H1 (cell line): ENCODE measurements around the gene NR2F1. TPM values are rescaled to one million over a fixed set of nuclear protein-coding genes. Genes with fewer than 3 reads are reported as not detected.
A peak's percentile ranks its signal among the peaks of the same experiment; 100 is the strongest.

ENCODE experiments used
- ASH2L ChIP-seq: fragments of 200-600, 300-600 bp; sonication (generic); IDR thresholded peaks from one replicate; pipeline ENCODE4 v1.7.1; 2017; ENCODE audit warnings: low read length
- CBX5 ChIP-seq: fragments of 300-800, 300-1000 bp; sonication (generic); IDR thresholded peaks from 2 replicates; pipeline ENCODE4 v1.7.1; 2016; ENCODE audit warnings: antibody characterized with exemption, low read length, low read depth
- CBX8 ChIP-seq: fragments of 300-800, 300-1000 bp; sonication (generic); IDR thresholded peaks from 2 replicates; pipeline ENCODE4 v1.7.1; 2016; ENCODE audit warnings: low read depth, low read length, borderline replicate concordance
- CEBPB ChIP-seq: IDR thresholded peaks from 2 replicates; pipeline ENCODE4 v1.6.1; 2012; ENCODE audit warnings: low read depth, low read length
- CHD2 ChIP-seq: IDR thresholded peaks from 2 replicates; pipeline ENCODE4 v1.6.1; 2012; ENCODE audit warnings: low read length, improper control_type of control experiment
- CHD7 ChIP-seq: fragments of 300-600 bp; sonication (generic); IDR thresholded peaks from 2 replicates; pipeline ENCODE4 v1.7.1; 2012; ENCODE audit warnings: low read length, moderate library complexity, mild to moderate bottlenecking, inconsistent platforms; ENCODE audit not compliant: insufficient replicate concordance
- CTCF ChIP-seq, 3 experiments: IDR thresholded peaks; 1 replicate in 2 of 3; 2 replicates in 1 of 3; pipeline versions ENCODE4 v1.5.1 to v1.6.1; 2011; ENCODE audit warnings: low read length in 3 of 3, mild to moderate bottlenecking in 3 of 3, inconsistent platforms in 2 of 3, low read depth in 1 of 3, moderate library complexity in 1 of 3; ENCODE audit not compliant: insufficient read depth in 1 of 3; ENCODE audit errors: control extremely low read depth in 1 of 3
- EP300 ChIP-seq, 2 experiments: IDR thresholded peaks; 1 replicate in 1 of 2; 2 replicates in 1 of 2; pipeline ENCODE4 v1.6.1; 2011 to 2012; ENCODE audit warnings: low read depth in 2 of 2, low read length in 2 of 2, mild to moderate bottlenecking in 2 of 2, borderline replicate concordance in 1 of 2, inconsistent platforms in 1 of 2, moderate library complexity in 1 of 2
- KDM5A ChIP-seq: fragments of 200-600 bp; IDR thresholded peaks from 2 replicates; pipeline ENCODE4 v1.7.1; 2012; ENCODE audit warnings: mild to moderate bottlenecking, low read length, inconsistent platforms, mixed read lengths
- polyA plus RNA-seq, 7 experiments: library from polyadenylated mRNA; depleted of rRNA in 3 of 7; stranded (reverse) in 5 of 7; unstranded in 2 of 7; fragments of >200 nt in 5 of 7; fragments of 200-250 nt in 2 of 7; gene quantifications; 1 replicate in 5 of 7; 2 replicates in 1 of 7; 4 replicates in 1 of 7; pipeline versions ENCODE4 v1.2.1 to v1.2.3, GENCODE V29; 2011 to 2013; ENCODE audit warnings: missing spikeins in 2 of 7, mixed read lengths in 2 of 7
- total RNA-seq: library from RNA; stranded (reverse); fragmentation: NEBNext Ultra II Directional; extraction: Animal tissue kit (Norgen Biotek cat#: 25700); gene quantifications from 2 replicates; pipeline ENCODE4 v1.2.1, GENCODE V29; 2021

The NR2F1 gene
- total and polyA plus RNA-seq, 2 of the 8 experiments (the other 6 are each of a cell fraction or from before 2014, with no cell fraction given), result not detected

- TF ChIP-seq CEBPB (no peak), CHD7 (no peak), CTCF (IDR thresholded peaks at IDR 0.05; ENCODE audit: control extremely low read depth in 1 of 3, insufficient read depth in 1 of 3, low read depth in 1 of 3, low read length in 3 of 3) (no peak), CBX8 (0 out of 2 replicates have a peak, but pooled peaks have one; percentile 19), KDM5A (no peak), CHD2 (no peak), ASH2L (no peak), EP300 (IDR thresholded peaks at IDR 0.05; ENCODE audit: borderline replicate concordance in 1 of 2, low read depth in 2 of 2, low read length in 2 of 2) (no peak), CBX5 (no peak)
These were observed 2.0 kb upstream of the NR2F1 start, which contains the start of gene NR2F1-AS1 (continued) for GRCh38 chr5:93580927-93581445.
